DND-41 (cell line): ENCODE results near the gene GPC5.

Source experiments
- EZH2 ChIP-seq: IDR thresholded peaks from 3 replicates; pipeline ENCODE4 v1.6.1; 2012; ENCODE audit warnings: borderline replicate concordance, low read depth, mild to moderate bottlenecking, moderate library complexity, low read length, inconsistent platforms; ENCODE audit not compliant: severe bottlenecking
- TF ChIP-seq, protein P1 (sequence below): IDR thresholded peaks from 2 replicates; pipeline ENCODE4 v1.5.1; 2012; ENCODE audit warnings: borderline replicate concordance, low read length, moderate library complexity, mild to moderate bottlenecking; ENCODE audit not compliant: poor library complexity, severe bottlenecking; ENCODE audit errors: extremely low read depth

DNA sequence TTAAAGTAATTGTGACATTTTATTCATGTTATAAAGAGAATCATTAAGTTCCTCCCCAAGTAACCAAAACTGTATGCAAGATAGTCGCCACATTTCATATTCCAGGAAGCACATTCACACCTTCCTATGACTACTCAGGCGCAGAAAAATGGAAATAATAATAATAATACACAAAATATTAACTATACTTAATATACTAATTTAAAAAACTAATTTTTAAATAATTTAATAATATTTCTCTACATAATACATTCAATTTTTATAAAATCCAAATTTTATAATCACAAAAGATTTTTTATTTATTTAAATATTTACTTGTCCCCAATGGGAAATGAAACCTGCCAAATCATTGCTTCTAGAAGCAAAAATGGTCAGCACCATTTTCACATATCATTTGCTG is 1030.8 kb downstream of the GPC5 start:
- TF ChIP-seq, protein P1, sequence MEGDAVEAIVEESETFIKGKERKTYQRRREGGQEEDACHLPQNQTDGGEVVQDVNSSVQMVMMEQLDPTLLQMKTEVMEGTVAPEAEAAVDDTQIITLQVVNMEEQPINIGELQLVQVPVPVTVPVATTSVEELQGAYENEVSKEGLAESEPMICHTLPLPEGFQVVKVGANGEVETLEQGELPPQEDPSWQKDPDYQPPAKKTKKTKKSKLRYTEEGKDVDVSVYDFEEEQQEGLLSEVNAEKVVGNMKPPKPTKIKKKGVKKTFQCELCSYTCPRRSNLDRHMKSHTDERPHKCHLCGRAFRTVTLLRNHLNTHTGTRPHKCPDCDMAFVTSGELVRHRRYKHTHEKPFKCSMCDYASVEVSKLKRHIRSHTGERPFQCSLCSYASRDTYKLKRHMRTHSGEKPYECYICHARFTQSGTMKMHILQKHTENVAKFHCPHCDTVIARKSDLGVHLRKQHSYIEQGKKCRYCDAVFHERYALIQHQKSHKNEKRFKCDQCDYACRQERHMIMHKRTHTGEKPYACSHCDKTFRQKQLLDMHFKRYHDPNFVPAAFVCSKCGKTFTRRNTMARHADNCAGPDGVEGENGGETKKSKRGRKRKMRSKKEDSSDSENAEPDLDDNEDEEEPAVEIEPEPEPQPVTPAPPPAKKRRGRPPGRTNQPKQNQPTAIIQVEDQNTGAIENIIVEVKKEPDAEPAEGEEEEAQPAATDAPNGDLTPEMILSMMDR = no peak
- TF ChIP-seq EZH2 = no peak
